Uterine smooth muscle cell (primary cell): Measurements from ENCODE around the gene PDLIM3. TPM values are rescaled to one million over a fixed set of nuclear protein-coding genes. Genes with fewer than 3 reads are reported as not detected.

ENCODE experiments used
- total RNA-seq: library from RNA; depleted of rRNA; stranded (reverse); fragments of >200 nt; gene quantifications from 2 replicates; pipeline ENCODE4 v1.2.3, GENCODE V29; 2014

The PDLIM3 gene
- total RNA-seq, result 5.2 and 9.3 TPM in 2 replicates

GRCh38 chr4:185534866-185535611 lies at the start of gene PDLIM3:
Gene PDLIM3, minus strand, starts transcription at chr4:185535507. Its CDS starts 73 bp downstream, at chr4:185535434.

GRCh38 chr4:185471235-185472102 lies 63.8 kb downstream of the PDLIM3 start, which contains the start of gene CCDC110:
Gene CCDC110, minus strand, starts transcription at chr4:185471733. Its CDS starts 50 bp downstream, at chr4:185471683.

Other genes starting within 250 kb of the PDLIM3 start
- 0.37 and 0.44 TPM in 2 replicates for gene LRP2BP, start 139.6 kb downstream of the PDLIM3 start, total RNA-seq
- gene ANKRD37, start 138.7 kb downstream of the PDLIM3 start, total RNA-seq, result 4.6 and 7.0 TPM in 2 replicates
- gene UFSP2, start 109.5 kb downstream of the PDLIM3 start, total RNA-seq, result 44.1 and 47.6 TPM in 2 replicates
- gene CCDC110, start 63.8 kb downstream of the PDLIM3 start, total RNA-seq, result 1.3 and 2.0 TPM in 2 replicates